GM12801 (cell line): ENCODE results near the gene CENPM.

Experiments used
- TF ChIP-seq, protein P1 (sequence below): IDR thresholded peaks from one replicate; pipeline ENCODE4 v1.5.1; 2011; ENCODE audit warnings: control low read depth; ENCODE audit not compliant: insufficient read length; ENCODE audit errors: extremely low read depth

CENPM gene

DNA sequence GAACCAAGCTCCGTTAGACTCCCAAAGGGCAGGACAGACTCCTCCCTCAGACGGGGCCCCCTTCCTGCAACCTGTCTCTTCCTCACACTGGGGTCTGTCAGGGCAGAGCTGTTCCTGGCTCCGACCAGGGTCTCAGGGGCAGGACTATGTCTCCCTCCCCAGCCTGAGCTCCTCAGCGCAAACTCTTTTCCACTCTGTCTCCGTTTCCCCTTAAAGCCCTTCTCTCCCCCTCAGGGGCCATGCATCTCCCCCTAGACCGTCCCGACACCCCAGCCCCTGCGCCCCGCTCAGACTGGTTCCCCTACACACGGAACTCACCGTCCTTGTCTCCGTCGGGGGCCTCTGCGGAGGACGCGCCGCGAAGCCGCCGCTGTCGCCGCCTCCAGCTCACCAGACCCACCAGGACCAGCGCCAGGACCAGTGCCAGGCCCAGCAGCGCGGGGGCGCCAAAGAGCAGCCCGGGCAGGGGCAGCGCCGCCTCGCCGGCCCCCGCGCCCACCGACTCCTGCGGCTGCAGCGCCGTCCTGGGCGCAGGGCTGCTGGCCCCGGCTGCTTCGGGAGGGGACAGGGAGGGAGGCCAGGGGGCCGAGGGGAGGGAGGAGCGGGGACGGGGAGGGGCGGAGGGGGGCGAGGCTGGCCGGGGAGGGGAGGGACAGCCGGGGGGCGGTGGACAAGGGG lies 21.0 kb downstream of the CENPM start:
- TF ChIP-seq, protein P1, sequence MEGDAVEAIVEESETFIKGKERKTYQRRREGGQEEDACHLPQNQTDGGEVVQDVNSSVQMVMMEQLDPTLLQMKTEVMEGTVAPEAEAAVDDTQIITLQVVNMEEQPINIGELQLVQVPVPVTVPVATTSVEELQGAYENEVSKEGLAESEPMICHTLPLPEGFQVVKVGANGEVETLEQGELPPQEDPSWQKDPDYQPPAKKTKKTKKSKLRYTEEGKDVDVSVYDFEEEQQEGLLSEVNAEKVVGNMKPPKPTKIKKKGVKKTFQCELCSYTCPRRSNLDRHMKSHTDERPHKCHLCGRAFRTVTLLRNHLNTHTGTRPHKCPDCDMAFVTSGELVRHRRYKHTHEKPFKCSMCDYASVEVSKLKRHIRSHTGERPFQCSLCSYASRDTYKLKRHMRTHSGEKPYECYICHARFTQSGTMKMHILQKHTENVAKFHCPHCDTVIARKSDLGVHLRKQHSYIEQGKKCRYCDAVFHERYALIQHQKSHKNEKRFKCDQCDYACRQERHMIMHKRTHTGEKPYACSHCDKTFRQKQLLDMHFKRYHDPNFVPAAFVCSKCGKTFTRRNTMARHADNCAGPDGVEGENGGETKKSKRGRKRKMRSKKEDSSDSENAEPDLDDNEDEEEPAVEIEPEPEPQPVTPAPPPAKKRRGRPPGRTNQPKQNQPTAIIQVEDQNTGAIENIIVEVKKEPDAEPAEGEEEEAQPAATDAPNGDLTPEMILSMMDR, result no peak

DNA sequence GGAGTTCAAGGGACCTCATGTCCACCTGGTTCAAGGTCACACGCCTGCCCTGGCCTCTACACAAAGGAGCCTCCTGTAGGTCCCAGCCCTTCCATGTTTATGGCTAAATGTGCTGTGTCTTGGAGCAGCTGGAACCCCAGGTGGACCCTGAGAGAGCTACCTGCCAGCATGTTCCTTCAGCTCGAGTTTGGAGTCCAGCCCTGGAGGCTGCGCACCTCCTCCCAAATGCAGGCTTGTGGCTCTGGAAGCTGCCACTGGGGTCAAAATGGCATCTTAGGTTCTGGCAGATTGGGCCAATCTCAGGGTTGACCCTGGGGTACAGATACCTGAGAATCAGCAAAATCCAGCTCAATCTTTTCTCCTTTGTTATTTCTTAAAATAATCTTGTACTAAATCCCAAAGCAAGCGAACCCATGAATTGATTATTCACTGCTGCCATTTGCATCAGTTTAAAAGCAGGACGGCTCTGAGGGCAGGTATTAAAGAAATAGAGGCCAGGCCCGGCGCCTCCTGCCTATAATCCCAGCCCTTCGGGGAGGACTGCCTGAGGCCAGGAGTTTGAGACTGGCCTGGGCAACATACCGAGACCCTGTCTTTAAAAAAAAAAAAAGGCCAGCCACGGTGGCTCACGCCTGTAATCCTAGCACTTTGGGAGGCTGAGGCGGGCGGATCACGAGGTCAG lies 23.2 kb downstream of the CENPM start:
- TF ChIP-seq, protein P1, result no peak

DNA sequence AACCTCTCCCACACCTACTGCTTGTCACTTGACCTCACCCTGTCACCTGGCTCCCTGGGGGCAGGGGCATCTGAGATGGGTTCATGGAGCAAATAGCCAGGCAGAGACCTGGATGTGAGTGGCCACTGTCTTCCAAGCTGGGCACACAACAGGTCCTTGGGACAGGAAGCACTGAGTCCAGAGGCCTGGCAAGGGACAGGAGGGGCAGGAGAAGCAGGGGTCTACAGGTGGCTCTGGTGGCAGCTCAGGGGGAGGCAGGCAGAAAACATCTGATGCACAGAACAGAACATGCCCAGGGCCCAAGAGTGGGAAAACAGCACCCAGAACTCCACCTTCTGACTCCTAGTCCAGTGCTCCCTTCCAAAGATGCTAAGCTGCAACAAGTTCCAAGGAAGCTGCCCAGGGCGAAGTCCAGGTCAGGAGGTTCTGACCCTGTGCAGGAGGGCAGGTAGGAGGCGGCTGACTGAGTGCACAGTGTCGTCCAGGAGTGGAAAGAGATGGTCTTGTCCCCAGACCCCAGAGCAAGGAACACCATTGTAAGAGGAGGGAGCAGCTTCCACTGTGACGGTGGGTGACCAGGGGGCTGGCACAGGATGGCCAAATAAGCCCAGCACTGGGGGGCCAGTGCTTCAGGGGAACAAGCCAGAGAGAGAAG lies 23.9 kb downstream of the CENPM start:
- TF ChIP-seq, protein P1, result no peak

DNA sequence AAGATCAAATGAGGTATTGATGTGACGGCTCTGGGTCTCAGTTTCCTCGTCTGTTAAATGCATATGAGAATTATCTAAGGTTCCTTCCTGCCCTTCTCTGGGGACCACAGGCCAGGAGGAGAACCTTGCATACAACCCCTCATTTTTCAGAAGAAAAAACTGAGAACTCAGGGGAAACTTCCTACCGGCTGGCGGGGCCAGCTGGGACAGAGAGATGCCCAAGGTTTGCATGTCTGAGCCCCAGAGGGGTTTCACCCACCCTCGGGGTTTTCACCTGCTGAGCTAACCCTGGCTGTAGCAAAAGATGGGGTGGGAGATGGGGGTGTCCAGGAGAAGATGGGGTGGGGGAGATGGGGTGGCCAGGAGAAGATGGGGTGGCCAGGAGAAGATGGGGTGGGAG lies 24.6 kb downstream of the CENPM start:
- TF ChIP-seq, protein P1, result no peak

DNA sequence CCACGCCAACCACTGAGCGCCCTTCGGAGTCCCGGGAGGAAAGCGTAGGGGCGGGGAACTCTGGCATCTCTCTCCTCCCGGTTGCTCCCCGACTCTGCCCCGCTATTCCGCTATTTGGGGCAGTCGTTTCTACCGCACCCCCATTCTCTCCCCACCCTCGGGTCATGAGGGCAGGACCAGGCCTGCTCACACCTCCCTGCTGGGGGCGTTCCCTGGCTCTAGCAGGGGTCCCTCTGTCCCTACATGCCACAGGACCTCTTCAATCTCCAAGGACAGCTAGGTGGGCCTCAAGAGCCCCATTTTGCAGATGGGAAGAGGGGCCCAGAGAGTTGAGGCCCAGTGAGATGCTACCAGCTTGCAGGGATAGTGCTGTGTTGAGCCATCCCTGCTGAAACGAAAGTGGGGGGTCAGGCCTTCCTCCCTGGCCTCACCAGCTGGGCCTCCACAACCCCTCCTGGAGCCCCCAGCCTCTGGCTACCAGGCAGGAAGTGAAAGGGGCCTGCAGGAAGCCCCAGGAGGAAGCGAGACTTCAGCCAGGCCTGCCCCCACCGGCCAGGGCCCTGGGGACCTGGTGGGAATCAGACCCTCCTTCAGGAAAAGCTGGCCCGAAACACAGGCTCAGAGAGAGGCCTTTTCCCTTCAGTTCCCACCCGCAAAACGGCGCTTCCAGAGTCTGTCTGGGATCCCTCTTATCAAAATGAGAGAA lies 26.5 kb downstream of the CENPM start:
- TF ChIP-seq, protein P1, result no peak

DNA sequence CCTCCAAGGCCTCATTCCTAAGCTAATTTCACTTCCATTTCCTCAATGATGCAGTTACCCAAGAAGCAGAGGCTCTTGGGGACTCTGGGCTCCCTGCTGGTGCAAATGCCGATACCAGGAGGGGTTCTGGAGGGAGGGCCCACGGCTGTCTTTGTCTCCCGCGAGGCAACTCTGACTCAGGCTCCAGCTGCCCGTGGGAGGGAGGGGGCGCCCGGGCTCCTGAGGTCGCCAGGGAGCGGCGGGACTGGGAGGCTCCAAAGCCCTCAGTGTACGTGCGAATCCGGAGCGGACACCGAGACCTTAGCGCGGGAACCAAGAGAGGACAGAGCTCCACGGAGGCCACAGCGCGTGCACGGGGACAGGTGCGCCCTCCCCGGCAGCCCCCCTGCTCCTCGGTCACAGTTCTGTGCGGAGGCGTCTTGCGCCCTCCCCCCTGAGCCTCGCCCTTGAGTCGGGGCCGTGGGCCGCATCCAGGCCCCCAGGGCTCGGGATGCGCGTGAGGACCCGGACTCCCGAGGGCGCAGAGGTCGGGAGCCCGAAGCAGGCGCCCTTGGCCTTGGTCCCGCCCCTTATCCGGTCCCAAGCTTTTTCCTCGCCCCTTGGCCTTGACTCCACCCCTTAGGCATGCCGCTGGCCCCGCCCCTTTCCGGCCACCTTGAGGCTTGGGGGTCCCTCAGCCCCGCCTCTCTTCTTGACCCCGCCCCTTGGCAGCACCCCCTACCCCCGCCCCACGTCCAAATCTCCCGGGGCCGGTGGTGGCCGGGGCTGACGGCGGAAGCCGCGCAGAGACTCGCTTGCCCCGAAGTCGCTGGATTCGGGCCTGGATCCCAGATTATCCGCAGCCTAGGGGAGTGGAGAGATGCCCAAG lies 27.4 kb downstream of the CENPM start:
- TF ChIP-seq, protein P1, result no peak
